HCT116 (cell line): ENCODE data around the gene PNMA5. TPM values are rescaled to one million over a fixed set of nuclear protein-coding genes. Genes with fewer than 3 reads are reported as not detected.
"Not testable (repeated sequence)": the region's sequence is repeated elsewhere in the genome, so short reads cannot be mapped to it uniquely, and the experiment has no call there.

ENCODE experiments used
- ATAC-seq: fragments of 200-7000 bp; cut with Tn5 transposase; 2 replicates; pipeline ENCODE4 v1.9.1; 2020; ENCODE audit warnings: mild to moderate bottlenecking, moderate library complexity
- BruUV-seq: library from RNA; stranded (reverse); fragments of 400-500 nt; replicated peaks from 2 replicates; lab custom pipeline; 2021; lab: Mats Ljungman, UMichigan
- CTCF ChIA-PET: fragments of 300-600 bp; sonication (Branson Sonifier 250); formaldehyde crosslinking; loops from one replicate; lab custom pipeline; 2021; ENCODE audit warnings: antibody characterized with exemption; lab: Charles Lee
- POLR2A ChIA-PET: fragments of 300-600, 350-600 bp; sonication (Branson Sonifier 250); formaldehyde crosslinking; loops from one replicate; lab custom pipeline; 2021; ENCODE audit warnings: antibody characterized with exemption; lab: Charles Lee
- RAD21 ChIA-PET, 2 experiments: fragments of 300-600 bp; sonication (Branson Sonifier 250); formaldehyde crosslinking; loops; one replicate each; lab custom pipeline; 2023; ENCODE audit warnings: low total read pairs in 2 of 2; ENCODE audit not compliant: uncharacterized antibody in 2 of 2, unreplicated experiment in 2 of 2, low non-redundant PET in 1 of 2; lab: Charles Lee
- DNase-seq: peaks from one replicate; pipeline ENCODE4 v3.0.0-alpha.2; 2010; ENCODE audit warnings: low read depth, low spot score
- H2AFZ ChIP-seq: fragments of 200-600 bp; shearing (Covaris generic), sonication (generic); 2 replicates; pipeline ENCODE4 v1.6.1; 2017; ENCODE audit warnings: low read depth, mixed run types, mixed read lengths, antibody characterized with exemption, low read length; ENCODE audit not compliant: poor library complexity, severe bottlenecking
- H3K27ac ChIP-seq: 2 replicates; pipeline ENCODE4 v1.5.1; 2012; ENCODE audit warnings: low read depth, low read length
- H3K27me3 ChIP-seq: fragments of 200-600 bp; sonication (generic); 2 replicates; pipeline ENCODE4 v1.6.1; 2016; ENCODE audit warnings: mixed run types, low read length, mixed read lengths; ENCODE audit not compliant: insufficient read depth
- H3K36me3 ChIP-seq, 2 experiments: fragments of 200-500 bp in 1 of 2; fragments of 200-600 bp in 1 of 2; sonication (Bioruptor generic) in 1 of 2; sonication (generic) in 1 of 2; 2 replicates each; pipeline versions ENCODE4 v1.5.1 to v1.6.1; 2014 to 2016; ENCODE audit warnings: low read length in 2 of 2, inconsistent platforms in 1 of 2, mixed read lengths in 1 of 2, mixed run types in 1 of 2; ENCODE audit not compliant: insufficient read depth in 2 of 2, control insufficient read depth in 1 of 2
- H3K4me1 ChIP-seq, 2 experiments: fragments of 200-600 bp in 1 of 2; sonication (generic) in 1 of 2; 2 replicates each; pipeline versions ENCODE4 v1.5.1 to v1.6.1; 2012 to 2017; ENCODE audit warnings: low read length in 2 of 2, inconsistent platforms in 1 of 2, mild to moderate bottlenecking in 1 of 2, mixed read lengths in 1 of 2, mixed run types in 1 of 2, moderate library complexity in 1 of 2; ENCODE audit not compliant: insufficient read depth in 2 of 2, control insufficient read depth in 1 of 2
- H3K4me2 ChIP-seq: fragments of 200-600 bp; sonication (generic); 2 replicates; pipeline ENCODE4 v1.6.1; 2017; ENCODE audit warnings: mixed run types, low read length, mixed read lengths
- H3K4me3 ChIP-seq, 2 experiments: fragments of 200-600 bp in 1 of 2; sonication (generic) in 1 of 2; replicated peaks in 1 of 2; 2 replicates each; pipeline ENCODE4 v1.5.1; 2011 to 2016; ENCODE audit warnings: low read length in 2 of 2, control low read depth in 1 of 2, low read depth in 1 of 2, mild to moderate bottlenecking in 1 of 2, mixed read lengths in 1 of 2, mixed run types in 1 of 2
- H3K79me2 ChIP-seq: fragments of 200-600 bp; sonication (generic); 2 replicates; pipeline ENCODE4 v1.6.1; 2017; ENCODE audit warnings: mild to moderate bottlenecking, mixed run types, low read length, moderate library complexity, mixed read lengths; ENCODE audit not compliant: insufficient read depth
- H3K9ac ChIP-seq: fragments of 200-600 bp; sonication (generic); 2 replicates; pipeline ENCODE4 v1.6.1; 2016; ENCODE audit warnings: low read length, mixed read lengths
- H3K9me2 ChIP-seq: fragments of 200-600 bp; sonication (generic), shearing (Covaris generic); 2 replicates; pipeline ENCODE4 v1.6.1; 2017; ENCODE audit warnings: mixed run types, mild to moderate bottlenecking, moderate library complexity; ENCODE audit not compliant: insufficient read depth
- H3K9me3 ChIP-seq, 2 experiments: fragments of 200-500 bp in 1 of 2; fragments of 200-600 bp in 1 of 2; sonication (Bioruptor generic) in 1 of 2; sonication (generic) in 1 of 2; 2 replicates each; pipeline ENCODE4 v1.6.1; 2014 to 2017; ENCODE audit warnings: low read length in 2 of 2, mixed read lengths in 2 of 2, inconsistent platforms in 1 of 2, low read depth in 1 of 2, mild to moderate bottlenecking in 1 of 2, mixed run types in 1 of 2, moderate library complexity in 1 of 2; ENCODE audit not compliant: control insufficient read depth in 1 of 2, insufficient read depth in 1 of 2
- H4K20me1 ChIP-seq: fragments of 200-600 bp; sonication (generic), shearing (Covaris generic); 2 replicates; pipeline ENCODE4 v1.6.1; 2017; ENCODE audit warnings: mixed run types, mild to moderate bottlenecking, moderate library complexity; ENCODE audit not compliant: insufficient read depth
- ATF3 ChIP-seq: IDR thresholded peaks from 2 replicates; pipeline ENCODE4 v1.6.1; 2012
- EZH2 ChIP-seq: fragments of 200-600 bp; sonication (generic); IDR thresholded peaks from 2 replicates; pipeline ENCODE4 v1.6.1; 2017; ENCODE audit warnings: antibody characterized with exemption, mixed run types
- RAD21 ChIP-seq: IDR thresholded peaks from 2 replicates; pipeline ENCODE4 v1.6.1; 2012; ENCODE audit warnings: low read depth, mild to moderate bottlenecking
- intact Hi-C: fragments of 100-400 bp; cut with micrococcal nuclease; formaldehyde crosslinking; loops from 2 replicates; pipeline ENCODE4 v1.10.0; 2022
- total RNA-seq: library from RNA; stranded (reverse); gene quantifications from one replicate; pipeline ENCODE4 v1.2.1, GENCODE V29; 2021; ENCODE audit not compliant: unreplicated experiment
- TF ChIP-seq, protein P1 (sequence below): IDR thresholded peaks from 2 replicates; pipeline ENCODE4 v1.6.1; 2012; ENCODE audit warnings: low read depth

PNMA5 gene
- total RNA-seq, 1 experiment from 2014 or later = not detected

DNA sequence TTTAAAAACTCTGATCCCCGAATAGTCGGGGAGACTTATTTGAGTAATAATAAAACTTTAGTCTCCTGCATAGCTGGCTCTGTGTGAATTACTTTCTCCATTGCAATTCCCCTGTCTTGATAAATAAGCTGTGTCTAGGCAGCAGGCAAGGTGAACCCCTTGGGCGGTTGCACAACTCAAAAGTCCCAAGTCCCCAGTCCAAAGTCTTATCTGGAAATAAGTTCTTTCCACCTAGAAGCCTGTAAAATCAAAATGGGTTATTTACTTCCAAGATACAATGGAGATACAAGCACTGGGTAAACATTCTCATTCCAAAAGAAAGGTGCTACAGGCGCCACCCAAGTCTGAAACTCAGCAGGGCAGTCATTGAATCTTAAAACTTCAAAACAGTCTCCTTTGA, 10.1 kb upstream of the PNMA5 start (continued):
- TF ChIP-seq, protein P1, sequence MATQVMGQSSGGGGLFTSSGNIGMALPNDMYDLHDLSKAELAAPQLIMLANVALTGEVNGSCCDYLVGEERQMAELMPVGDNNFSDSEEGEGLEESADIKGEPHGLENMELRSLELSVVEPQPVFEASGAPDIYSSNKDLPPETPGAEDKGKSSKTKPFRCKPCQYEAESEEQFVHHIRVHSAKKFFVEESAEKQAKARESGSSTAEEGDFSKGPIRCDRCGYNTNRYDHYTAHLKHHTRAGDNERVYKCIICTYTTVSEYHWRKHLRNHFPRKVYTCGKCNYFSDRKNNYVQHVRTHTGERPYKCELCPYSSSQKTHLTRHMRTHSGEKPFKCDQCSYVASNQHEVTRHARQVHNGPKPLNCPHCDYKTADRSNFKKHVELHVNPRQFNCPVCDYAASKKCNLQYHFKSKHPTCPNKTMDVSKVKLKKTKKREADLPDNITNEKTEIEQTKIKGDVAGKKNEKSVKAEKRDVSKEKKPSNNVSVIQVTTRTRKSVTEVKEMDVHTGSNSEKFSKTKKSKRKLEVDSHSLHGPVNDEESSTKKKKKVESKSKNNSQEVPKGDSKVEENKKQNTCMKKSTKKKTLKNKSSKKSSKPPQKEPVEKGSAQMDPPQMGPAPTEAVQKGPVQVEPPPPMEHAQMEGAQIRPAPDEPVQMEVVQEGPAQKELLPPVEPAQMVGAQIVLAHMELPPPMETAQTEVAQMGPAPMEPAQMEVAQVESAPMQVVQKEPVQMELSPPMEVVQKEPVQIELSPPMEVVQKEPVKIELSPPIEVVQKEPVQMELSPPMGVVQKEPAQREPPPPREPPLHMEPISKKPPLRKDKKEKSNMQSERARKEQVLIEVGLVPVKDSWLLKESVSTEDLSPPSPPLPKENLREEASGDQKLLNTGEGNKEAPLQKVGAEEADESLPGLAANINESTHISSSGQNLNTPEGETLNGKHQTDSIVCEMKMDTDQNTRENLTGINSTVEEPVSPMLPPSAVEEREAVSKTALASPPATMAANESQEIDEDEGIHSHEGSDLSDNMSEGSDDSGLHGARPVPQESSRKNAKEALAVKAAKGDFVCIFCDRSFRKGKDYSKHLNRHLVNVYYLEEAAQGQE = no peak
- TF ChIP-seq ATF3 = no peak

GRCh38 chrX:153002182-153002581, 8.3 kb upstream of the PNMA5 start:
- ATAC-seq, H3K27me3 ChIP-seq, H3K9me2 ChIP-seq, DNase-seq, H3K4me2 ChIP-seq, BruUV-seq, H3K79me2 ChIP-seq, intact Hi-C loops, H4K20me1 ChIP-seq, POLR2A ChIA-PET, H3K9me3 ChIP-seq, H2AFZ ChIP-seq, RAD21 ChIA-PET, H3K36me3 ChIP-seq, H3K9ac ChIP-seq, H3K27ac ChIP-seq, CTCF ChIA-PET, H3K4me3 ChIP-seq, H3K4me1 ChIP-seq: not testable (repeated sequence)

DNA sequence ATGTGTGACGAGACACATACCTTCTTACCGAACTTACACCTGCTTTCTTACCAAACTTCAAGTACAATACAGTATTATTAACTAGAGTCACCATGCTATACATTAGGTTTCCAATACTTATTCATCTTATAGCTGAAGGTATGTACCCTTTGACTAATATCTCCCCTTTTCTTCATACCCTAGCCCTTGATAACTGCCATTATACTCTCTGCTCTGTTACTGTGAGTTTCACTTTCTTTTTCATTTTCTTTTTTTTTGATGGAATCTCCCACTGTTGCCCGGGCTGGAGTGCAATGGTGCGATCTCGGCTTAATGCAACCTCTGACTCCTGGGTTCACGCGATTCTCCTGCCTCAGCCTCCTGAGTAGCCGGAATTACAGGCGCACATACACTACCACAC, 3.4 kb upstream of the PNMA5 start:
- H3K79me2 ChIP-seq = no peaks in the 10 kb centered on the region
- no peaks in the 10 kb centered on the region for H3K36me3 ChIP-seq
- ChIA-PET CTCF (no interaction called here), RAD21 (no interaction called here), POLR2A (no interaction called here)
- no peak overlapping the region for H3K27ac ChIP-seq
- H3K27me3 ChIP-seq = no peaks in the 10 kb centered on the region
- intact Hi-C loops = no loop called here
- no peak for TF ChIP-seq RAD21
- TF ChIP-seq EZH2 = no peak
- H3K9ac ChIP-seq = no peak overlapping the region
- no peak overlapping the region for H2AFZ ChIP-seq
- H4K20me1 ChIP-seq = no peaks in the 10 kb centered on the region
- no peaks in the 10 kb centered on the region for H3K9me2 ChIP-seq
- ATAC-seq = no peak
- no TSS peak for BruUV-seq
- no peak overlapping the region for H3K4me3 ChIP-seq
- H3K4me1 ChIP-seq = no peaks in the 10 kb centered on the region
- H3K4me2 ChIP-seq = no peak overlapping the region
- DNase-seq = no peak
- no peaks in the 10 kb centered on the region for H3K9me3 ChIP-seq
